IMR-90 (cell line): ENCODE data around the gene PRPS1. TPM values are rescaled to one million over a fixed set of nuclear protein-coding genes. Genes with fewer than 3 reads are reported as not detected.

ENCODE experiments used
- ATAC-seq: fragments of 200-7000 bp; cut with Tn5 transposase; 2 replicates; pipeline ENCODE4 v1.9.1; 2020; ENCODE audit warnings: low read depth, mild to moderate bottlenecking, moderate library complexity
- BruUV-seq: library from RNA; stranded (reverse); fragments of 400-500 nt; replicated peaks from 2 replicates; lab custom pipeline; 2021; lab: Mats Ljungman, UMichigan
- CTCF ChIA-PET: fragments of 300-600 bp; formaldehyde crosslinking; extraction: SDS; loops from one replicate; lab custom pipeline; 2021; ENCODE audit warnings: antibody characterized with exemption; lab: Yijun Ruan, JAX
- POLR2A ChIA-PET: fragments of 300-600 bp; sonication (Branson Sonifier 250); formaldehyde crosslinking; loops from one replicate; lab custom pipeline; 2022; ENCODE audit warnings: antibody characterized with exemption; ENCODE audit not compliant: unreplicated experiment; lab: Charles Lee
- DNase-seq: peaks from one replicate; pipeline ENCODE4 v3.0.0; 2013
- H2AFZ ChIP-seq: replicated peaks from 2 replicates; pipeline ENCODE3; 2013; ENCODE audit warnings: low read length, mild to moderate bottlenecking; ENCODE audit not compliant: poor library complexity
- H2AK5ac ChIP-seq: 2 replicates; pipeline ENCODE4 v1.6.1; 2013; ENCODE audit warnings: low read depth, low read length, inconsistent platforms
- H2AK9ac ChIP-seq: replicated peaks from 2 replicates; pipeline ENCODE3; 2013; ENCODE audit warnings: mild to moderate bottlenecking, low read depth, low read length, moderate library complexity; ENCODE audit not compliant: poor library complexity
- H2BK120ac ChIP-seq: 2 replicates; pipeline ENCODE4 v1.6.1; 2013; ENCODE audit warnings: low read depth, low read length, inconsistent platforms
- H2BK15ac ChIP-seq: 3 replicates; pipeline ENCODE4 v1.6.1; 2013; ENCODE audit warnings: low read depth, low read length, inconsistent platforms
- H2BK20ac ChIP-seq: 2 replicates; pipeline ENCODE4 v1.6.1; 2013; ENCODE audit warnings: low read depth, mild to moderate bottlenecking, inconsistent platforms, low read length, moderate library complexity
- H2BK5ac ChIP-seq: 2 replicates; pipeline ENCODE4 v1.6.1; 2013; ENCODE audit warnings: mild to moderate bottlenecking, low read depth, low read length, inconsistent platforms; ENCODE audit not compliant: poor library complexity, severe bottlenecking
- H3K14ac ChIP-seq: replicated peaks from 2 replicates; pipeline ENCODE4 v1.6.1; 2013; ENCODE audit warnings: low read depth, low read length, inconsistent platforms
- H3K18ac ChIP-seq: 2 replicates; pipeline ENCODE4 v1.6.1; 2013; ENCODE audit warnings: low read depth, low read length, control low read depth
- H3K23ac ChIP-seq: 2 replicates; pipeline ENCODE4 v1.6.1; 2013; ENCODE audit warnings: low read depth, low read length, inconsistent platforms
- H3K27ac ChIP-seq: 2 replicates; pipeline ENCODE4 v1.5.1; 2013; ENCODE audit warnings: mild to moderate bottlenecking, control low read depth, low read length; ENCODE audit not compliant: insufficient read depth
- H3K27me3 ChIP-seq: 2 replicates; pipeline ENCODE4 v1.6.1; 2013; ENCODE audit warnings: low read length; ENCODE audit not compliant: control insufficient read depth, insufficient read depth
- H3K36me3 ChIP-seq: 2 replicates; pipeline ENCODE4 v1.6.1; 2013; ENCODE audit warnings: low read length, mixed read lengths; ENCODE audit not compliant: control insufficient read depth, insufficient read depth
- H3K4ac ChIP-seq: 2 replicates; pipeline ENCODE4 v1.6.1; 2013; ENCODE audit warnings: low read depth, low read length, inconsistent platforms
- H3K4me1 ChIP-seq: 2 replicates; pipeline ENCODE4 v1.6.1; 2013; ENCODE audit warnings: low read length, mixed read lengths; ENCODE audit not compliant: control insufficient read depth, insufficient read depth
- H3K4me2 ChIP-seq: 2 replicates; pipeline ENCODE4 v1.6.1; 2013; ENCODE audit warnings: low read depth, mild to moderate bottlenecking, control low read depth, low read length, moderate library complexity
- H3K4me3 ChIP-seq: 2 replicates; pipeline ENCODE4 v1.5.1; 2013; ENCODE audit warnings: low read depth, mild to moderate bottlenecking, control low read depth, low read length, moderate library complexity; ENCODE audit not compliant: insufficient read depth
- H3K56ac ChIP-seq: 2 replicates; pipeline ENCODE4 v1.6.1; 2013; ENCODE audit warnings: low read length, inconsistent platforms; ENCODE audit not compliant: insufficient read depth; ENCODE audit errors: extremely low read depth
- H3K79me1 ChIP-seq, 2 experiments: 2 replicates each; pipeline ENCODE4 v1.6.1; 2013; ENCODE audit warnings: low read length in 2 of 2, inconsistent platforms in 1 of 2, low read depth in 1 of 2
- H3K9ac ChIP-seq: 2 replicates; pipeline ENCODE4 v1.6.1; 2013; ENCODE audit warnings: low read depth, low read length, control low read depth
- H3K9me1 ChIP-seq: 2 replicates; pipeline ENCODE4 v1.6.1; 2013; ENCODE audit warnings: low read length, inconsistent platforms; ENCODE audit not compliant: insufficient read depth
- H3K9me3 ChIP-seq: 2 replicates; pipeline ENCODE4 v1.6.1; 2013; ENCODE audit warnings: low read length; ENCODE audit not compliant: control insufficient read depth, insufficient read depth
- H4K20me1 ChIP-seq: 2 replicates; pipeline ENCODE4 v1.6.1; 2013; ENCODE audit warnings: low read length, inconsistent platforms; ENCODE audit not compliant: insufficient read depth
- H4K5ac ChIP-seq: 2 replicates; pipeline ENCODE4 v1.6.1; 2013; ENCODE audit warnings: mild to moderate bottlenecking, low read depth, low read length, control low read depth
- H4K8ac ChIP-seq, 2 experiments: 2 replicates each; pipeline ENCODE4 v1.6.1; 2013; ENCODE audit warnings: low read depth in 2 of 2, low read length in 2 of 2, control low read depth in 1 of 2, inconsistent platforms in 1 of 2
- H4K91ac ChIP-seq: 2 replicates; pipeline ENCODE4 v1.6.1; 2013; ENCODE audit warnings: low read depth, low read length, inconsistent platforms; ENCODE audit not compliant: insufficient read depth
- FOS ChIP-seq: fragments of 150-350 bp; IDR thresholded peaks from 2 replicates; pipeline ENCODE4 v1.6.1; 2016; ENCODE audit warnings: low read depth, low read length
- WGBS, 2 experiments: methylation state at CpG; one replicate each; pipeline versions ENCODE4 v1.1.5 to v1.1.7; 2013; ENCODE audit warnings: missing lambda C conversion rate in 2 of 2; ENCODE audit not compliant: insufficient read length in 1 of 2; ENCODE audit errors: extremely low coverage in 2 of 2; 5-methylcytosine and 5-hydroxymethylcytosine counted together
- dilution Hi-C: fragments of 300-500 bp; cut with HindIII; formaldehyde crosslinking; loops from one replicate; pipeline ENCODE4 v1.14.3; 2018; ENCODE audit warnings: low sequenced_read_pairs; ENCODE audit not compliant: unreplicated experiment
- in situ Hi-C: fragments of 300-500 bp; cut with MboI; formaldehyde crosslinking; loops from 3 replicates; pipeline ENCODE4 v1.14.3; 2019; ENCODE audit warnings: low sequenced_read_pairs, inconsistent platforms, mixed read lengths
- intact Hi-C: fragments of 100-400 bp; cut with micrococcal nuclease; formaldehyde crosslinking; loops from 2 replicates; pipeline ENCODE4 v1.10.0; 2022
- polyA plus RNA-seq, 3 experiments: library from polyadenylated mRNA; depleted of rRNA; stranded (reverse); fragments of >200 nt; gene quantifications; 2 replicates each; pipeline ENCODE4 v1.2.3, GENCODE V29; 2012; ENCODE audit warnings: low replicate concordance in 1 of 3
- total RNA-seq: library from RNA; depleted of rRNA; stranded (reverse); fragments of >200 nt; gene quantifications from 2 replicates; pipeline ENCODE4 v1.2.3, GENCODE V29; 2012
- TF ChIP-seq, protein P1 (sequence below): conservative IDR thresholded peaks from 2 replicates; pipeline ENCODE4 v1.5.1; 2012; ENCODE audit warnings: mild to moderate bottlenecking, low read depth, low read length, improper control_type of control experiment

PRPS1 gene
- total and polyA plus RNA-seq, 2 of the 4 experiments (the other 2 are of a cell fraction): 118 to 137 TPM

DNA sequence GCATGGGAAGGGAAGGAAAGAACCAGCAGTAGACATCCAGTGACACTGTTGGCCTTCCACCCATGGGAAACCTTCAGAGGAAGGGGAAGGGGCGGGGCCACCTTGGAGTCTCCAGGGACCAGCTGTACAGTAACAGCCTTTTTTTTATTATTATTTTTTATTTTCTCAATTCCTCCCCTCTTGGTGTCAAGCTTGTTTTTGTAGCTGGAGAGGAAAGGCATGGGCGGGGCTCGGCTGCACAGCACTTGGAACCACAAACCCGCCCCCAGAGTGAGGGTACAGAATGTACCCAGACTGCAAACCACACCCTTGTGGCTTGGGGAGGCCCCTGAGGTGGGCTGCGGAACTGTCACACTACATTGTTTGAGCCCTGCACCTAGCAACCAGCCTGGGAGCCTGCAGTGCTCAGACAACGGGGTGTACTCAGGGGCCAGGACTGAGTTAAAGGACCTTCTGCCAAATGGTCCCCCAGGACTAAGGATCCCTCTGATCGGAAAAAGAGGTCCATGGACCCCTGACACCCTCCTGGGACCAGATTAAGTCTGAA, 45.7 kb downstream of the PRPS1 start:
- no peak overlapping the region for H2AK5ac ChIP-seq
- H3K4me1 ChIP-seq: 0 out of 2 replicates have a peak, but pooled peaks cover 1% of the 10 kb centered on the region
- no peak overlapping the region for H3K18ac ChIP-seq
- H3K79me1 ChIP-seq: no peaks in the 10 kb centered on the region
- WGBS, 2 experiments: 80% methylated on average over 1 of the region's 7 CpGs; no CpG with 5 or more reads in 1 of the 2 experiments
- H2AK9ac ChIP-seq: no peak overlapping the region
- intact Hi-C loops: no loop called here
- DNase-seq (no peak), ATAC-seq (no peak)
- no peak overlapping the region for H2BK20ac ChIP-seq
- POLR2A ChIA-PET: no interaction called here
- H3K27me3 ChIP-seq: peaks cover 9% of the 10 kb centered on the region; the same call in 1 of the 2 replicates
- H3K4ac ChIP-seq: no peak overlapping the region
- dilution Hi-C loops: no loop called here
- no TSS peak for BruUV-seq
- no peaks in the 10 kb centered on the region for H3K36me3 ChIP-seq
- H3K4me3 ChIP-seq: no peak overlapping the region
- in situ Hi-C loops: no loop called here
- CTCF ChIA-PET: interaction anchor here (2.0 kb wide), 1 partner anchor 43 kb away, joined by 8 read pairs; no protein-coding TSS in a partner anchor
- no peak overlapping the region for H2BK120ac ChIP-seq
- no peak overlapping the region for H2AFZ ChIP-seq
- H3K9me3 ChIP-seq: no peaks in the 10 kb centered on the region
- H3K27ac ChIP-seq: no peak overlapping the region
- H3K56ac ChIP-seq: no peak overlapping the region
- no peak overlapping the region for H4K8ac ChIP-seq
- H2BK15ac ChIP-seq: no peak overlapping the region
- TF ChIP-seq, protein P1, sequence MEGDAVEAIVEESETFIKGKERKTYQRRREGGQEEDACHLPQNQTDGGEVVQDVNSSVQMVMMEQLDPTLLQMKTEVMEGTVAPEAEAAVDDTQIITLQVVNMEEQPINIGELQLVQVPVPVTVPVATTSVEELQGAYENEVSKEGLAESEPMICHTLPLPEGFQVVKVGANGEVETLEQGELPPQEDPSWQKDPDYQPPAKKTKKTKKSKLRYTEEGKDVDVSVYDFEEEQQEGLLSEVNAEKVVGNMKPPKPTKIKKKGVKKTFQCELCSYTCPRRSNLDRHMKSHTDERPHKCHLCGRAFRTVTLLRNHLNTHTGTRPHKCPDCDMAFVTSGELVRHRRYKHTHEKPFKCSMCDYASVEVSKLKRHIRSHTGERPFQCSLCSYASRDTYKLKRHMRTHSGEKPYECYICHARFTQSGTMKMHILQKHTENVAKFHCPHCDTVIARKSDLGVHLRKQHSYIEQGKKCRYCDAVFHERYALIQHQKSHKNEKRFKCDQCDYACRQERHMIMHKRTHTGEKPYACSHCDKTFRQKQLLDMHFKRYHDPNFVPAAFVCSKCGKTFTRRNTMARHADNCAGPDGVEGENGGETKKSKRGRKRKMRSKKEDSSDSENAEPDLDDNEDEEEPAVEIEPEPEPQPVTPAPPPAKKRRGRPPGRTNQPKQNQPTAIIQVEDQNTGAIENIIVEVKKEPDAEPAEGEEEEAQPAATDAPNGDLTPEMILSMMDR: no peak
- TF ChIP-seq FOS: no peak
- H3K14ac ChIP-seq: no peak overlapping the region
- no peak overlapping the region for H4K91ac ChIP-seq
- no peaks in the 10 kb centered on the region for H4K20me1 ChIP-seq
- no peak overlapping the region for H3K4me2 ChIP-seq
- H3K9me1 ChIP-seq: no peaks in the 10 kb centered on the region
- no peak overlapping the region for H4K5ac ChIP-seq
- H3K23ac ChIP-seq: no peak overlapping the region
- no peak overlapping the region for H3K9ac ChIP-seq
- no peak overlapping the region for H2BK5ac ChIP-seq
